Measurements from ENCODE around the gene POU2AF1.

POU2AF1 gene

GRCh38 chr11:111378185-111378860, 752 bp downstream of the POU2AF1 start:
- H3K4me3 ChIP-seq (ENCODE audit: low read length), result peak overlapping the region; percentile 87
- H3K9me2 ChIP-seq (replicated peaks; ENCODE audit: control insufficient read depth, low read length), result no peaks in the 10 kb centered on the region
- no peaks in the 10 kb centered on the region for H3K27me3 ChIP-seq (ENCODE audit: control insufficient read depth, low read length)
- no peak for TF ChIP-seq CTCF (IDR thresholded peaks at IDR 0.05; ENCODE audit: low read depth, low read length, poor library complexity, severe bottlenecking)
- TF ChIP-seq EZH2phosphoT487 (IDR thresholded peaks at IDR 0.05; ENCODE audit: borderline replicate concordance, low read length), result no peak
- H3K9me3 ChIP-seq (ENCODE audit: control insufficient read depth, insufficient read depth, low read length), result no peaks in the 10 kb centered on the region
- H3K27ac ChIP-seq (ENCODE audit: low read depth, low read length), result peak overlapping the region; percentile 97
- peaks cover 56% of the 10 kb centered on the region for H3K36me3 ChIP-seq (ENCODE audit: control insufficient read depth, low read length)
- peaks cover 15% of the 10 kb centered on the region for H3F3A ChIP-seq (ENCODE audit: control insufficient read depth, insufficient read depth)
- peak overlapping the region; percentile 93 for H3K4me2 ChIP-seq (ENCODE audit: low read length)
- H3K79me2 ChIP-seq (ENCODE audit: control insufficient read depth, low read length), result peaks cover 77% of the 10 kb centered on the region
- peaks cover 74% of the 10 kb centered on the region for H3K4me1 ChIP-seq (ENCODE audit: control insufficient read depth, low read length)
- peaks cover 31% of the 10 kb centered on the region; the same call in 1 of the 2 replicates for H4K20me1 ChIP-seq (ENCODE audit: control insufficient read depth, insufficient read depth, low read depth, low read length)

GRCh38 chr11:111376181-111376871, 2.7 kb downstream of the POU2AF1 start:
- peaks cover 97% of the 10 kb centered on the region for H3K79me2 ChIP-seq (ENCODE audit: control insufficient read depth, low read length)
- H3K27me3 ChIP-seq (ENCODE audit: control insufficient read depth, low read length), result no peaks in the 10 kb centered on the region
- TF ChIP-seq EZH2phosphoT487 (IDR thresholded peaks at IDR 0.05; ENCODE audit: borderline replicate concordance, low read length), result no peak
- TF ChIP-seq CTCF (IDR thresholded peaks at IDR 0.05; ENCODE audit: low read depth, low read length, poor library complexity, severe bottlenecking), result no peak
- H4K20me1 ChIP-seq (ENCODE audit: control insufficient read depth, insufficient read depth, low read depth, low read length), result peaks cover 45% of the 10 kb centered on the region; the same call in 1 of the 2 replicates
- no peaks in the 10 kb centered on the region for H3K9me2 ChIP-seq (replicated peaks; ENCODE audit: control insufficient read depth, low read length)
- peak overlapping the region; percentile 93 for H3K4me2 ChIP-seq (ENCODE audit: low read length)
- peaks cover 74% of the 10 kb centered on the region for H3K4me1 ChIP-seq (ENCODE audit: control insufficient read depth, low read length)
- peaks cover 9% of the 10 kb centered on the region for H3F3A ChIP-seq (ENCODE audit: control insufficient read depth, insufficient read depth)
- H3K27ac ChIP-seq (ENCODE audit: low read depth, low read length), result peak overlapping the region; percentile 97
- no peaks in the 10 kb centered on the region for H3K9me3 ChIP-seq (ENCODE audit: control insufficient read depth, insufficient read depth, low read length)
- peak overlapping the region; percentile 87 for H3K4me3 ChIP-seq (ENCODE audit: low read length)
- peaks cover 76% of the 10 kb centered on the region for H3K36me3 ChIP-seq (ENCODE audit: control insufficient read depth, low read length)

GRCh38 chr11:111373590-111373989, 5.5 kb downstream of the POU2AF1 start:
- no peaks in the 10 kb centered on the region for H3K9me3 ChIP-seq (ENCODE audit: control insufficient read depth, insufficient read depth, low read length)
- peaks cover 100% of the 10 kb centered on the region for H3K79me2 ChIP-seq (ENCODE audit: control insufficient read depth, low read length)
- H3K9me2 ChIP-seq (replicated peaks; ENCODE audit: control insufficient read depth, low read length), result no peaks in the 10 kb centered on the region
- peaks cover 98% of the 10 kb centered on the region for H3K36me3 ChIP-seq (ENCODE audit: control insufficient read depth, low read length)
- no peaks in the 10 kb centered on the region for H3K27me3 ChIP-seq (ENCODE audit: control insufficient read depth, low read length)
- peaks cover 84% of the 10 kb centered on the region for H3K4me1 ChIP-seq (ENCODE audit: control insufficient read depth, low read length)
- peak overlapping the region; percentile 93 for H3K4me2 ChIP-seq (ENCODE audit: low read length)
- peaks cover 4% of the 10 kb centered on the region for H3F3A ChIP-seq (ENCODE audit: control insufficient read depth, insufficient read depth)
- H3K27ac ChIP-seq (ENCODE audit: low read depth, low read length), result no peak overlapping the region
- no peak for TF ChIP-seq EZH2phosphoT487 (IDR thresholded peaks at IDR 0.05; ENCODE audit: borderline replicate concordance, low read length)
- no peak for TF ChIP-seq CTCF (IDR thresholded peaks at IDR 0.05; ENCODE audit: low read depth, low read length, poor library complexity, severe bottlenecking)
- peaks cover 71% of the 10 kb centered on the region for H4K20me1 ChIP-seq (ENCODE audit: control insufficient read depth, insufficient read depth, low read depth, low read length)
- peak overlapping the region; percentile 42 for H3K4me3 ChIP-seq (ENCODE audit: low read length)

All from DOHH2 (cell line).